ENCODE data around the gene ABCB1. TPM values are rescaled to one million over a fixed set of nuclear protein-coding genes. Genes with fewer than 3 reads are reported as not detected.

ABCB1 gene
- total RNA-seq = 1 to 10 TPM; 1.5 to 3.0 TPM

GRCh38 chr7:87600130-87601124, at the start of gene ABCB1:
ABCB1 (minus strand) TSS chr7:87600884; CDS start chr7:87600184, 700 bp downstream.
- peak within 1 kb of the TSS; percentile 43 to 54 for H3K4me3 ChIP-seq
- H3K4me1 ChIP-seq = peaks cover 0 to 9% of the 10 kb centered on the region in 2 donors
- no peaks in the 10 kb centered on the region for H3K27me3 ChIP-seq
- peak; percentile 67 for DNase-seq (ENCODE audit: low spot score)
- peak within 1 kb of the TSS in 1 of 2 donors; percentile 37 for H3K27ac ChIP-seq
- no peaks in the 10 kb centered on the region for H3K9me3 ChIP-seq
- no peak for TF ChIP-seq CTCF (IDR thresholded peaks at IDR 0.05)
- H3K36me3 ChIP-seq = no peaks in the 10 kb centered on the region

GRCh38 chr7:87648316-87648715, 47.6 kb upstream of the ABCB1 start:
- Histone ChIP-seq H3K4me1 (no peaks in the 10 kb centered on the region), H3K36me3 (no peaks in the 10 kb centered on the region), H3K27me3 (no peaks in the 10 kb centered on the region), H3K27ac (no peak overlapping the region), H3K9me3 (no peaks in the 10 kb centered on the region), H3K4me3 (no peak overlapping the region)
- no peak for TF ChIP-seq CTCF (IDR thresholded peaks at IDR 0.05)
- no peak for DNase-seq (ENCODE audit: low spot score)

- no peak overlapping the region for H3K27ac ChIP-seq
- no peaks in the 10 kb centered on the region for H3K4me1 ChIP-seq
- TF ChIP-seq CTCF (IDR thresholded peaks at IDR 0.05) = no peak
- no peak for DNase-seq (ENCODE audit: low spot score)
- no peak overlapping the region for H3K4me3 ChIP-seq
- no peaks in the 10 kb centered on the region for H3K36me3 ChIP-seq
- H3K9me3 ChIP-seq = no peaks in the 10 kb centered on the region
- no peaks in the 10 kb centered on the region for H3K27me3 ChIP-seq
Observed at GRCh38 chr7:87645446-87645845, 44.8 kb upstream of the ABCB1 start.

- Histone ChIP-seq H3K4me3 (no peak overlapping the region), H3K27me3 (no peaks in the 10 kb centered on the region), H3K9me3 (no peaks in the 10 kb centered on the region), H3K27ac (no peak overlapping the region), H3K36me3 (no peaks in the 10 kb centered on the region), H3K4me1 (no peaks in the 10 kb centered on the region)
- no peak for TF ChIP-seq CTCF (IDR thresholded peaks at IDR 0.05)
- no peak for DNase-seq (ENCODE audit: low spot score)
Observed at GRCh38 chr7:87635921-87636320, 35.2 kb upstream of the ABCB1 start.

GRCh38 chr7:87628780-87629569, 28.3 kb upstream of the ABCB1 start:
- peak overlapping the region; percentile 58 to 62 for H3K4me3 ChIP-seq
- H3K4me1 ChIP-seq = peaks cover 0 to 14% of the 10 kb centered on the region in 2 donors
- peak overlapping the region; percentile 65 to 79 for H3K27ac ChIP-seq
- no peak for DNase-seq (ENCODE audit: low spot score)
- no peak for TF ChIP-seq CTCF (IDR thresholded peaks at IDR 0.05)
- no peaks in the 10 kb centered on the region for H3K36me3 ChIP-seq
- no peaks in the 10 kb centered on the region for H3K9me3 ChIP-seq
- H3K27me3 ChIP-seq = no peaks in the 10 kb centered on the region

Data from right atrium auricular region (tissue), 2 donors.